ENCODE measurements around the gene TEX264.
A peak's percentile ranks its signal among the peaks of the same experiment; 100 is the strongest.

TEX264 gene

DNA sequence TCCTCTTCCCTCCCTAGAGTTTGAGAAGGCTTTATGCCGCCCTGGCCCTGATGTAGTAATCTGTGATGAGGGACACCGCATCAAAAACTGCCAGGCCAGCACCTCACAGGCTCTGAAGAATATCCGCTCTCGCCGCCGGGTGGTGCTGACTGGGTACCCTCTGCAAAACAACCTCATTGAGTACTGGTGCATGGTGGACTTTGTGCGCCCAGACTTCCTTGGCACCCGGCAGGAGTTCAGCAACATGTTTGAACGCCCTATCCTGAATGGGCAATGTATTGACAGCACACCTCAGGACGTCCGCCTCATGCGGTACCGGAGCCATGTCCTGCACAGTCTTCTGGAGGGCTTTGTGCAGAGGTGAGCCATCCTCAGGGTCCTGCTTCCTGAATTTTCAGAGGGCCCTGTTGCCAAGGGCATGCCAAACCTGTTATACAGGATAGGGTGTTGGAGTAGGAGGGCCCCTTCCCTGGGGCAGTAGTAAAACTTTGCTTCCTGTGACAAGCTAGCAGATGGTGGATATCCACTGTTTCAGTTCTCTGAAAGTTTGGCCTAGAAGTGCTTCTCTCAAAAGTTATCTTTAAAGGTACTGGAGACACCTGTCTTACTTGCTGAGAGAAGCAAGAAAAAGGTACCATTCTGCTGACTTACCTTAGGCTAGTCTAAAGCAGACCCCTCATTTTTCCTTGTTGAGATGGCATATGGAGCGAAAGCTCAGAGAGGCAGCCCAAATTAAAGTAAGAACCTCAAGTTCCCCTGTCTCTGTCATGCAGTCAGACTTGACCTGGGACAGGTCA, 33.7 kb upstream of the TEX264 start:
- TF ChIP-seq, protein P1, sequence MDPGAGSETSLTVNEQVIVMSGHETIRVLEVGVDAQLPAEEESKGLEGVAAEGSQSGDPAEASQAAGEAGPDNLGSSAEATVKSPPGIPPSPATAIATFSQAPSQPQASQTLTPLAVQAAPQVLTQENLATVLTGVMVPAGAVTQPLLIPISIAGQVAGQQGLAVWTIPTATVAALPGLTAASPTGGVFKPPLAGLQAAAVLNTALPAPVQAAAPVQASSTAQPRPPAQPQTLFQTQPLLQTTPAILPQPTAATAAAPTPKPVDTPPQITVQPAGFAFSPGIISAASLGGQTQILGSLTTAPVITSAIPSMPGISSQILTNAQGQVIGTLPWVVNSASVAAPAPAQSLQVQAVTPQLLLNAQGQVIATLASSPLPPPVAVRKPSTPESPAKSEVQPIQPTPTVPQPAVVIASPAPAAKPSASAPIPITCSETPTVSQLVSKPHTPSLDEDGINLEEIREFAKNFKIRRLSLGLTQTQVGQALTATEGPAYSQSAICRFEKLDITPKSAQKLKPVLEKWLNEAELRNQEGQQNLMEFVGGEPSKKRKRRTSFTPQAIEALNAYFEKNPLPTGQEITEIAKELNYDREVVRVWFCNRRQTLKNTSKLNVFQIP (CRISPR knock-in tag; IDR thresholded peaks at IDR 0.05; ENCODE audit: borderline replicate concordance, low read depth) = no peak
- TF ChIP-seq SNAI2 (CRISPR knock-in tag; IDR thresholded peaks at IDR 0.05) = no peak
- TF ChIP-seq, protein P2, sequence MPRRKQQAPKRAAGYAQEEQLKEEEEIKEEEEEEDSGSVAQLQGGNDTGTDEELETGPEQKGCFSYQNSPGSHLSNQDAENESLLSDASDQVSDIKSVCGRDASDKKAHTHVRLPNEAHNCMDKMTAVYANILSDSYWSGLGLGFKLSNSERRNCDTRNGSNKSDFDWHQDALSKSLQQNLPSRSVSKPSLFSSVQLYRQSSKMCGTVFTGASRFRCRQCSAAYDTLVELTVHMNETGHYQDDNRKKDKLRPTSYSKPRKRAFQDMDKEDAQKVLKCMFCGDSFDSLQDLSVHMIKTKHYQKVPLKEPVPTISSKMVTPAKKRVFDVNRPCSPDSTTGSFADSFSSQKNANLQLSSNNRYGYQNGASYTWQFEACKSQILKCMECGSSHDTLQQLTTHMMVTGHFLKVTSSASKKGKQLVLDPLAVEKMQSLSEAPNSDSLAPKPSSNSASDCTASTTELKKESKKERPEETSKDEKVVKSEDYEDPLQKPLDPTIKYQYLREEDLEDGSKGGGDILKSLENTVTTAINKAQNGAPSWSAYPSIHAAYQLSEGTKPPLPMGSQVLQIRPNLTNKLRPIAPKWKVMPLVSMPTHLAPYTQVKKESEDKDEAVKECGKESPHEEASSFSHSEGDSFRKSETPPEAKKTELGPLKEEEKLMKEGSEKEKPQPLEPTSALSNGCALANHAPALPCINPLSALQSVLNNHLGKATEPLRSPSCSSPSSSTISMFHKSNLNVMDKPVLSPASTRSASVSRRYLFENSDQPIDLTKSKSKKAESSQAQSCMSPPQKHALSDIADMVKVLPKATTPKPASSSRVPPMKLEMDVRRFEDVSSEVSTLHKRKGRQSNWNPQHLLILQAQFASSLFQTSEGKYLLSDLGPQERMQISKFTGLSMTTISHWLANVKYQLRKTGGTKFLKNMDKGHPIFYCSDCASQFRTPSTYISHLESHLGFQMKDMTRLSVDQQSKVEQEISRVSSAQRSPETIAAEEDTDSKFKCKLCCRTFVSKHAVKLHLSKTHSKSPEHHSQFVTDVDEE (CRISPR knock-in tag; IDR thresholded peaks at IDR 0.05) = no peak
- ATAC-seq = peak; percentile 27

DNA sequence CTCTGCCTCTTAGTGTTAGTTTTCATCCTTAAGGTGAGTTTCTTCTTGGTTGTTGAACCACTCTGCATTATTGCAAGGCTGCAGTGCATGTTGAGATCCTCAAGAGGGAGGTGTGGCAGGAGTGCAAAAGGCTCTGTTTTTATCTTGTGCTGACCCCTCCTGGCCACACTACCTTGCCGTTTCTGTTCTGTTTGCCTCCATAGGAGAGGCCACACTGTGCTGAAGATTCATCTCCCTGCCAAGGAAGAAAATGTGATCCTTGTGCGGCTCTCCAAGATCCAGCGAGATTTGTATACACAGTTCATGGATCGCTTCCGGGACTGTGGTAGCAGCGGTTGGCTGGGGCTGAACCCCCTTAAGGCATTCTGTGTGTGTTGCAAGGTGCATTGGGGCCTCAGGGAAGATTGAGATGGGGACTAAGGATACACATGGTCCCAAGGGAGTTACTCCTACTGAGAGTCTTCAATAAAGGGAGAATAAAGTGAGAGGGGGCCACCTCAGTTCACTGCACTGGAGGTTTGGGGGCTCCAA, 33.0 kb upstream of the TEX264 start:
- ATAC-seq = peak; percentile 99
- TF ChIP-seq TOX (CRISPR knock-in tag; IDR thresholded peaks at IDR 0.05; ENCODE audit: borderline replicate concordance) (no peak), ZNF565 (CRISPR knock-in tag; conservative IDR thresholded peaks at IDR 0.05; ENCODE audit: low read depth) (no peak), ESRRG (CRISPR knock-in tag; IDR thresholded peaks at IDR 0.05) (no peak), ISL1 (CRISPR knock-in tag; IDR thresholded peaks at IDR 0.05) (no peak), BACH2 (CRISPR knock-in tag; IDR thresholded peaks at IDR 0.05; ENCODE audit: borderline replicate concordance) (no peak), GLIS3 (CRISPR knock-in tag; IDR thresholded peaks at IDR 0.05) (no peak), RARB (CRISPR knock-in tag; IDR thresholded peaks at IDR 0.05) (no peak), ARNTL (CRISPR knock-in tag; IDR thresholded peaks at IDR 0.05; ENCODE audit: borderline replicate concordance, low read depth) (no peak), SNAI2 (CRISPR knock-in tag; IDR thresholded peaks at IDR 0.05) (no peak), CSDC2 (CRISPR knock-in tag; IDR thresholded peaks at IDR 0.05) (no peak)
- TF ChIP-seq, protein P3, sequence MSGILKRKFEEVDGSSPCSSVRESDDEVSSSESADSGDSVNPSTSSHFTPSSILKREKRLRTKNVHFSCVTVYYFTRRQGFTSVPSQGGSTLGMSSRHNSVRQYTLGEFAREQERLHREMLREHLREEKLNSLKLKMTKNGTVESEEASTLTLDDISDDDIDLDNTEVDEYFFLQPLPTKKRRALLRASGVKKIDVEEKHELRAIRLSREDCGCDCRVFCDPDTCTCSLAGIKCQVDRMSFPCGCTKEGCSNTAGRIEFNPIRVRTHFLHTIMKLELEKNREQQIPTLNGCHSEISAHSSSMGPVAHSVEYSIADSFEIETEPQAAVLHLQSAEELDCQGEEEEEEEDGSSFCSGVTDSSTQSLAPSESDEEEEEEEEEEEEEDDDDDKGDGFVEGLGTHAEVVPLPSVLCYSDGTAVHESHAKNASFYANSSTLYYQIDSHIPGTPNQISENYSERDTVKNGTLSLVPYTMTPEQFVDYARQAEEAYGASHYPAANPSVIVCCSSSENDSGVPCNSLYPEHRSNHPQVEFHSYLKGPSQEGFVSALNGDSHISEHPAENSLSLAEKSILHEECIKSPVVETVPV (CRISPR knock-in tag; IDR thresholded peaks at IDR 0.05) = no peak
- TF ChIP-seq, protein P2 (CRISPR knock-in tag; IDR thresholded peaks at IDR 0.05) = no peak
- TF ChIP-seq, protein P4, sequence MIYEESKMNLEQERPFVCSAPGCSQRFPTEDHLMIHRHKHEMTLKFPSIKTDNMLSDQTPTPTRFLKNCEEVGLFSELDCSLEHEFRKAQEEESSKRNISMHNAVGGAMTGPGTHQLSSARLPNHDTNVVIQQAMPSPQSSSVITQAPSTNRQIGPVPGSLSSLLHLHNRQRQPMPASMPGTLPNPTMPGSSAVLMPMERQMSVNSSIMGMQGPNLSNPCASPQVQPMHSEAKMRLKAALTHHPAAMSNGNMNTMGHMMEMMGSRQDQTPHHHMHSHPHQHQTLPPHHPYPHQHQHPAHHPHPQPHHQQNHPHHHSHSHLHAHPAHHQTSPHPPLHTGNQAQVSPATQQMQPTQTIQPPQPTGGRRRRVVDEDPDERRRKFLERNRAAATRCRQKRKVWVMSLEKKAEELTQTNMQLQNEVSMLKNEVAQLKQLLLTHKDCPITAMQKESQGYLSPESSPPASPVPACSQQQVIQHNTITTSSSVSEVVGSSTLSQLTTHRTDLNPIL (CRISPR knock-in tag; IDR thresholded peaks at IDR 0.05; ENCODE audit: low read depth) = no peak
- TF ChIP-seq, protein P1 (CRISPR knock-in tag; IDR thresholded peaks at IDR 0.05; ENCODE audit: borderline replicate concordance, low read depth) = no peak

DNA sequence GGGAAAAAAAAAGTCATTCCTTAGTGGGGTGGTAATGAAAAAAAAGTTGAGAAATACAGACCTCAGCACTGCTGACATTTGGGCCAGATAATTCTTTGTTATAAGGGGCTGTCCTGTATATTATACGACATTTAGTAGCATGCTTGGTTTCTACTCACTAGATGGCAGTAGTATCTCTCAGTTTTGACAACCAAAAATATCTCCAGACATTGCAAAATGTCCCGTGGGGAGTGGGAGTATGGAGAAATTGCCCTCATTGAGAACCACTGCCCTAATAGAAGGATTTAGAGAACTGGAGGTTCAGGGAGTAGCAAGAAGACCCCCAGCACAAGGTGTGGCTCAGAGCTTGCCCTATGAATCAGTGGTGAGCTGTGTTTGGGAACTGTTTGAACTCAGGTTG, 28.6 kb upstream of the TEX264 start:
- TF ChIP-seq SNAI2 (CRISPR knock-in tag; IDR thresholded peaks at IDR 0.05) = no peak
- TF ChIP-seq BACH2 (CRISPR knock-in tag; IDR thresholded peaks at IDR 0.05; ENCODE audit: borderline replicate concordance) = no peak
- TF ChIP-seq, protein P4 (CRISPR knock-in tag; IDR thresholded peaks at IDR 0.05; ENCODE audit: low read depth) = no peak
- TF ChIP-seq, protein P2 (CRISPR knock-in tag; IDR thresholded peaks at IDR 0.05) = no peak
- ATAC-seq = peak; percentile 52

Data from SK-N-SH treated with all-trans-retinoic acid at 6 μM for 48 hours (cell line).